Measurements from ENCODE around the gene S100PBP.

Gene S100PBP

GRCh38 chr1:32817159-32817814, at the start of gene S100PBP, which contains the start of gene YARS1:
S100PBP (plus strand) TSS chr1:32817653; CDS start chr1:32826100, 8,447 bp downstream.
YARS1 (minus strand) TSS chr1:32817358; CDS start chr1:32817244, 114 bp downstream.
- DNase-seq = peak; percentile 100

- DNase-seq = no peak
Measured at GRCh38 chr1:32768110-32768850, 49.2 kb upstream of the S100PBP start.

GRCh38 chr1:32769524-32770220, 47.8 kb upstream of the S100PBP start:
- DNase-seq = no peak

DNA sequence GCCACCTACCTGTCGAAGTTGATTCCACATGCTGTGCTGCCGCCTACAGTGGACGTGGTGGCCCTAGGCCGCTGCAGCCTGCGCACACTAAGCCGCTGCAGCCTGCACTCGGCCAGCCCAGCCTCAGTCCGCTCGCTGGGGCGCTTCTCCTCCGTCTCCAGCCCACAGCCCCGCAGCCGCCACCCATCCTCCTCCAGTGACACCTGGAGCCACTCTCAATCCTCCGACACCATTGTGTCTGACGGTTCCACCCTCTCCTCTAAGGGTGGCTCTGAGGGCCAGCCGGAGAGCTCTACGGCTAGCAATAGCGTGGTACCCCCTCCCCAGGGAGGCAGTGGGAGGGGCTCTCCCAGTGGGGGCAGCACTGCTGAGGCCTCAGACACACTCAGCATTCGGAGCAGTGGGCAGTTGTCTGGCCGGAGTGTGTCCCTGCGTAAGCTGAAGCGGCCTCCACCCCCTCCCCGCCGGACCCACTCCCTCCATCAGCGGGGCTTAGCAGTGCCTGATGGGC, 47.2 kb upstream of the S100PBP start:
- no peak for DNase-seq

GRCh38 chr1:32770741-32771548, 46.5 kb upstream of the S100PBP start:
- no peak for DNase-seq

DNA sequence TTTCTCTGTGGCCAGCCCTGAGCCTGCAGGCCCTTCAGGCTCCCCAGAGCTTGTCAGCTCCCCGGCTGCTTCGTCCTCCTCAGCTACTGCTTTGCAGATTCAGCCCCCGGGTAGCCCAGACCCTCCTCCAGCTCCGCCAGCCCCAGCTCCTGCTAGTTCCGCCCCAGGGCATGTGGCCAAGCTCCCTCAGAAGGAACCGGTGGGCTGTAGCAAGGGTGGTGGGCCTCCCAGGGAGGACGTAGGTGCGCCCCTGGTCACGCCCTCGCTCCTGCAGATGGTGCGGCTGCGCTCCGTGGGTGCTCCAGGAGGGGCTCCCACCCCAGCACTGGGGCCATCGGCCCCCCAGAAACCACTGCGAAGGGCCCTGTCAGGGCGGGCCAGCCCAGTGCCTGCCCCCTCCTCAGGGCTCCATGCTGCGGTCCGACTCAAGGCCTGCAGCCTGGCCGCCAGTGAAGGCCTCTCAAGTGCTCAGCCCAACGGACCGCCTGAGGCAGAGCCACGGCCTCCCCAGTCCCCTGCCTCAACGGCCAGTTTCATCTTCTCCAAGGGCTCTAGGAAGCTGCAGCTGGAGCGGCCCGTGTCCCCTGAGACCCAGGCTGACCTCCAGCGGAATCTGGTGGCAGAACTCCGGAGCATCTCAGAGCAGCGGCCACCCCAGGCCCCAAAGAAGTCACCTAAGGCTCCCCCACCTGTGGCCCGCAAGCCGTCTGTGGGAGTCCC, 45.7 kb upstream of the S100PBP start:
- no peak for DNase-seq

GRCh38 chr1:32772281-32773017, 45.0 kb upstream of the S100PBP start:
- DNase-seq = no peak

DNA sequence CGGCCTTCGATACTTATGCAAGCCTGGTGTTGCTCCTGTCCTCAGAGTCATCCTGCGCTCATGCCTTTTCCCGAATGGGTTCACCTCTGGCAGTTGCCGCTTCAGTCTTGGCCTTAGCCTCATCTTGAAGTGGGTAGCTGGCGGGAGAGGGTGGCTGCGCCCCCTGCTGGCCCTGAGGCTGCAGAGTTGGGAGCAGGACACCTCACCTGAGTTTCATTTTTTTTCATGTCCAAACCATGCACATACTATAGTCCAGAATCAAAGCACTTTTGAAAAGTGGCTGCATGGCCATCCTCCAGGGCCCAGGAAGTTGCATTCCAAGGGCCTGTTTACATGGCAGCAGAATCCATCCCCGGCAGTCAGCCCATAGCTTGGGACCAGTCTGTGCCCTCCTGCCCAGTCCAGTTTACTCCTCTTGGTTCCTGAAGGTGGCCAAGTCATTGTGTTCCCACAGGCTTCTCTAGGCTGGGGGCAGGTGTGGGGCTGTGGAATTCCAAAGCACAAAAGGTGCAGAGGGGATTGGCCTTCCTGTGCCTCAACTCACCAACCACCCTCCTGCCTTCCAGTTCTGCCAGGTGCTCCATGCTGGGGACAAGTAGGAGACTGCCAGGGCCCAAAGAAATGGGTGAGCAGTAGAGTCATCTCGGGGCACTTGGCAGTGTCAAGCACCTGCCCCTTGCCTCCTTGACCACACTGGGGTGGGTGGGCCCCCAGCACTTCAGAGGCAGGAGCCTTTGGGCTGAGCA, 44.3 kb upstream of the S100PBP start:
- peak; percentile 75 for DNase-seq

- DNase-seq = no peak
Measured at GRCh38 chr1:32773764-32774463, 43.5 kb upstream of the S100PBP start.

DNA sequence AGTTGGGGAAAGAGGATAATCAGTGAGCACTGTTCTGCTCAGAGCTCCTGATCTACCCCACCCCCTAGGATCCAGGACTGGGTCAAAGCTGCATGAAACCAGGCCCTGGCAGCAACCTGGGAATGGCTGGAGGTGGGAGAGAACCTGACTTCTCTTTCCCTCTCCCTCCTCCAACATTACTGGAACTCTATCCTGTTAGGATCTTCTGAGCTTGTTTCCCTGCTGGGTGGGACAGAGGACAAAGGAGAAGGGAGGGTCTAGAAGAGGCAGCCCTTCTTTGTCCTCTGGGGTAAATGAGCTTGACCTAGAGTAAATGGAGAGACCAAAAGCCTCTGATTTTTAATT, 43.0 kb upstream of the S100PBP start:
- DNase-seq = no peak

GRCh38 chr1:32774950-32775634, 42.4 kb upstream of the S100PBP start:
- no peak for DNase-seq

DNA sequence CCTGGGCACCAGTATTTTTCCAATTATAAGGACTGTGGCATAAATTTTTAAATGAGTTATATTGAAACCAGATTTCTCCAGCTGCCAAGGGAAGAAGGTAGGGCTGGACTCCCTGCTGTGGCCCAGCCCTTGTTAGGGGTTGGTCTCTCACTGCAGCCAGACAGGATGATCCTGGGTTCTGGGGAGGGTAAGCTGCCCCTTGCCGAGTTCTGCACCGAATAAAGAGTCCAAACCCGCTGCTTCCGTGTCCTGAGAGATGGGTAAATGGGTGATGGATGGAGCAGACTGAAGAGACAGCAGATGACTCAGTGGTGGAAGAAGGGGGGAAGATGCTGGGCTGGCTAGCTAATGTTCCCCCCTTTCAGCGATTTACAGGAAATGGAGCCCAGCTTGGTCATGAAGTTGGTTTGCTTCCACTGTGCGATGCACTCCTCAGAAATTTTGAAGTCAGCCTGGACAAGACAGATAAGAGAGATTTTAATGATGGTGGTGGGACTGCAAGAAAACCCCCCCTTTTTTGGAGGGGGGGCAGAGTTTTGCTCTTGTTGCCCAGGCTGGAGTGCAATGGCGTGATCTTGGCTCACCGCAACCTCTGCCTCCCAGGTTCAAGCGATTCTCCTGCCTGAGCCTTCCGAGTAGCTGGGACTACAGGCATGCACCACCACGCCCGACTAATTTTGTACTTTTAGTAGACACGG, 41.7 kb upstream of the S100PBP start:
- DNase-seq = no peak

GRCh38 chr1:32779242-32779641, 38.2 kb upstream of the S100PBP start:
- DNase-seq = no peak

- no peak for DNase-seq
Measured at GRCh38 chr1:32780005-32780404, 37.4 kb upstream of the S100PBP start.

DNA sequence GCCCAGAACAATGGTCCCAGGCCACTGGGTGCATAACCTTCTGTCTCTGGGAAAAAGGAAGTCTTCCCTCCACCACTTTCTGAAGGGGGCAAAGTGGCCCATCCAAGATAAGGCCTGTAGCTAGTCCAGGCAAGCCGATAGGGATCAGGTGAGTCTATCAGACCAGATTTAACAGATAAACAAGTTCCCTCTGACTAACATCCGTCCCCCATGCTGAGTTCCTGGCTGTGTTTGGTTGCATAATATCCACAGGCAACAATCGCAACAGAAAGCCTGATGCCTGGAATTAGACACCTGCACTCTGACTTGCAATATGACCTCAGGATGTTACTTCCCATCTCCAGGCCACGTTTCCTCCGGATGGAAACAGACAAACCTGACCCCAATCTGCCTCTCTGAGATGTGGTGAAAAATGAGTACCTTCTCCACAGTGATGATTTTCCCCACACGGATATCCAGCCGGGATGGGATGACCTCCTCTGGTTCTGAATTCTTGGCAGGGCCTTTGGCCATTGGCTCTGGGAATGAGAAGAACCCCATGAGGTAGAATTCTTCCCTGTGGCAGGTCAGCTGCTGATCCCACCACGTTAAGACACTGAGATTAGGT, 36.7 kb upstream of the S100PBP start:
- DNase-seq = no peak

GRCh38 chr1:32782086-32782485, 35.4 kb upstream of the S100PBP start:
- DNase-seq = no peak

DNA sequence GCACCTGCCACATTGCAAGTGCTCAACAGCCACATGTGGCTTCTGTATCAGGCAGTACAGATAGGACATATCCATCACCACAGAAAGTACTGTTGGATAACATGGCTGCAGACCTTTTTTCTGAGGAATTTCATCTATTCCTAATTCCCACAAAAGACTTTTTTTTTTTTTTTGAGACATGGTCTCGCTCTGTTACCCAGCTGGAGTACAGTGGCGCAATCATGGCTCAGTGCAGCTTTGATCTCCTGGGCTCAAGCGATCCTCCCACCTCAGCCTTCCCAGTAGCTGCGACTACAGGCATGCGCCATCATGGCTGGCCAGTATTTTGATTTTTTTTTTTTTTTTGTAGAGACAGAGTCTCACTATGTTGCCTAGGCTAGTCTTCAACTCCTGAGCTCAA, 33.6 kb upstream of the S100PBP start:
- DNase-seq = no peak

GRCh38 chr1:32784817-32785216, 32.6 kb upstream of the S100PBP start:
- DNase-seq = no peak

Data from activated CD4-positive, alpha-beta T cell treated with anti-CD3 and anti-CD28 coated beads, Interleukin-2, amount 50 U/mL, for 16 hours (primary cell).